Measurements from ENCODE around the gene D2HGDH.
"Not testable (repeated sequence)": the region's sequence is repeated elsewhere in the genome, so short reads cannot be mapped to it uniquely, and the experiment has no call there.

D2HGDH gene

GRCh38 chr2:241741016-241741415, 6.6 kb downstream of the D2HGDH start:
- Histone ChIP-seq H3K27me3 (ENCODE audit: insufficient read depth, low read length) (no peaks in the 10 kb centered on the region), H3K4me1 (ENCODE audit: insufficient read depth, low read length) (no peaks in the 10 kb centered on the region), H3K9ac (ENCODE audit: low read depth, low read length) (no peak overlapping the region), H3K9me3 (ENCODE audit: insufficient read depth, low read depth, low read length) (no peaks in the 10 kb centered on the region), H3K4me3 (ENCODE audit: low read length) (no peak overlapping the region), H3K36me3 (ENCODE audit: insufficient read depth, low read depth, low read length) (peaks cover 9% of the 10 kb centered on the region), H3K27ac (ENCODE audit: low read length) (no peak overlapping the region)

GRCh38 chr2:241742320-241742939, 8.0 kb downstream of the D2HGDH start:
- Histone ChIP-seq H3K27ac (ENCODE audit: low read length) (no peak overlapping the region), H3K4me1 (ENCODE audit: insufficient read depth, low read length) (no peaks in the 10 kb centered on the region), H3K36me3 (ENCODE audit: insufficient read depth, low read depth, low read length) (peaks cover 9% of the 10 kb centered on the region), H3K9ac (ENCODE audit: low read depth, low read length) (no peak overlapping the region), H3K27me3 (ENCODE audit: insufficient read depth, low read length) (no peaks in the 10 kb centered on the region), H3K4me3 (ENCODE audit: low read length) (no peak overlapping the region), H3K9me3 (ENCODE audit: insufficient read depth, low read depth, low read length) (no peaks in the 10 kb centered on the region)

GRCh38 chr2:241743008-241743407, 8.6 kb downstream of the D2HGDH start:
- not testable (repeated sequence) for H3K4me3 ChIP-seq (ENCODE audit: low read length); H3K9ac ChIP-seq (ENCODE audit: low read depth, low read length); H3K9me3 ChIP-seq (ENCODE audit: insufficient read depth, low read depth, low read length); H3K36me3 ChIP-seq (ENCODE audit: insufficient read depth, low read depth, low read length); H3K4me1 ChIP-seq (ENCODE audit: insufficient read depth, low read length); H3K27me3 ChIP-seq (ENCODE audit: insufficient read depth, low read length); H3K27ac ChIP-seq (ENCODE audit: low read length)

- Histone ChIP-seq H3K4me1 (ENCODE audit: insufficient read depth, low read length) (no peaks in the 10 kb centered on the region), H3K36me3 (ENCODE audit: insufficient read depth, low read depth, low read length) (peaks cover 9% of the 10 kb centered on the region), H3K9ac (ENCODE audit: low read depth, low read length) (no peak overlapping the region)
These were observed 9.2 kb downstream of the D2HGDH start for GRCh38 chr2:241743620-241744019.

DNA sequence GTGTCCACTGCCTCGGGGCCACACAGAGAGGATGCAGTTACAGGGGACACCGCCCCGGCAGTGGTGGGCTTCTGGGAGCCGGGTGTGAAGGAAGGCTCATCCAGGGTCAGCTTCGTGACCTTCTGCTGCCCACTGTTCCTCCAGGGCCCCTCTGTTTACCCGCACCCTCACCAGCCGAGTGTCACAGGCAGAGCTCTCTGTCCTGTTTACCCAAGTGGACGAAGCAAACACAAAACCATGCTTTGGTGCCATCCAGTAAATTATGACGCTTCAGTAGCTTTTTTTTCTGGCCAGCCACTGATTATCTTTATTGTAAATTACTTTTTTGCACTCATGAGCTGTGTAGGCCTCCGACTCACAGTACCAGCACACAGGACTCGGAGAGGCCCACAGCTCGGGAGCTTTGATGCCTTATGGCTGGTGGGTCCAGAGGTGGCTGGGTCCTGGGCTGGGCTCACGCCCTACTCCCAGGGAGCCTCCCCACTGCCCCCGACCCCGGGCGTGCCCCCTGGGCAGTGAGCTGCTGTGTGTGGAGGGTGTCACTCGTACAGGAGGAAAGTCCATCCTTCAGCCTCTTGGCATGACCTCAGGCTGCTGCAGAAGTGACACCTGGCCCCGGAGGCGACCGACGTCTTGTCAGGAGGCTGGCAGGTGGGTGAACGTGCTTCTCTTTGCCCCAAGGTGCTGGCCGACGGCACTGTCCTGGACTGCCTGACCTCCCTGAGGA, 9.8 kb downstream of the D2HGDH start:
- peaks cover 9% of the 10 kb centered on the region for H3K36me3 ChIP-seq (ENCODE audit: insufficient read depth, low read depth, low read length)
- H3K9ac ChIP-seq (ENCODE audit: low read depth, low read length) = no peak overlapping the region
- no peaks in the 10 kb centered on the region for H3K4me1 ChIP-seq (ENCODE audit: insufficient read depth, low read length)
- H3K27ac ChIP-seq (ENCODE audit: low read length) = no peak overlapping the region
- H3K4me3 ChIP-seq (ENCODE audit: low read length) = no peak overlapping the region
- no peaks in the 10 kb centered on the region for H3K27me3 ChIP-seq (ENCODE audit: insufficient read depth, low read length)
- no peaks in the 10 kb centered on the region for H3K9me3 ChIP-seq (ENCODE audit: insufficient read depth, low read depth, low read length)

More at GRCh38 chr2:241743620-241744019, 9.2 kb downstream of the D2HGDH start:
- H3K4me3 ChIP-seq (ENCODE audit: low read length) = no peak overlapping the region
- H3K9me3 ChIP-seq (ENCODE audit: insufficient read depth, low read depth, low read length) = no peaks in the 10 kb centered on the region
- no peaks in the 10 kb centered on the region for H3K27me3 ChIP-seq (ENCODE audit: insufficient read depth, low read length)
- no peak overlapping the region for H3K27ac ChIP-seq (ENCODE audit: low read length)

- H3K27me3 ChIP-seq (ENCODE audit: insufficient read depth, low read length) = no peaks in the 10 kb centered on the region
- no peak overlapping the region for H3K9ac ChIP-seq (ENCODE audit: low read depth, low read length)
- no peak overlapping the region for H3K4me3 ChIP-seq (ENCODE audit: low read length)
- no peak overlapping the region for H3K27ac ChIP-seq (ENCODE audit: low read length)
- no peaks in the 10 kb centered on the region for H3K4me1 ChIP-seq (ENCODE audit: insufficient read depth, low read length)
- peaks cover 9% of the 10 kb centered on the region for H3K36me3 ChIP-seq (ENCODE audit: insufficient read depth, low read depth, low read length)
- no peaks in the 10 kb centered on the region for H3K9me3 ChIP-seq (ENCODE audit: insufficient read depth, low read depth, low read length)
These were observed 10.8 kb downstream of the D2HGDH start for GRCh38 chr2:241745276-241745675.

- Histone ChIP-seq H3K36me3 (ENCODE audit: insufficient read depth, low read depth, low read length) (peaks cover 9% of the 10 kb centered on the region), H3K4me1 (ENCODE audit: insufficient read depth, low read length) (no peaks in the 10 kb centered on the region), H3K9me3 (ENCODE audit: insufficient read depth, low read depth, low read length) (no peaks in the 10 kb centered on the region), H3K4me3 (ENCODE audit: low read length) (no peak overlapping the region), H3K27me3 (ENCODE audit: insufficient read depth, low read length) (no peaks in the 10 kb centered on the region), H3K27ac (ENCODE audit: low read length) (no peak overlapping the region), H3K9ac (ENCODE audit: low read depth, low read length) (no peak overlapping the region)
These were observed 11.7 kb downstream of the D2HGDH start for GRCh38 chr2:241746084-241746483.

GRCh38 chr2:241748468-241749256, 14.2 kb downstream of the D2HGDH start:
- Histone ChIP-seq H3K4me3 (ENCODE audit: low read length) (no peak overlapping the region), H3K27me3 (ENCODE audit: insufficient read depth, low read length) (no peaks in the 10 kb centered on the region), H3K4me1 (ENCODE audit: insufficient read depth, low read length) (no peaks in the 10 kb centered on the region), H3K9me3 (ENCODE audit: insufficient read depth, low read depth, low read length) (no peaks in the 10 kb centered on the region), H3K9ac (ENCODE audit: low read depth, low read length) (no peak overlapping the region), H3K36me3 (ENCODE audit: insufficient read depth, low read depth, low read length) (peaks cover 9% of the 10 kb centered on the region), H3K27ac (ENCODE audit: low read length) (no peak overlapping the region)

DNA sequence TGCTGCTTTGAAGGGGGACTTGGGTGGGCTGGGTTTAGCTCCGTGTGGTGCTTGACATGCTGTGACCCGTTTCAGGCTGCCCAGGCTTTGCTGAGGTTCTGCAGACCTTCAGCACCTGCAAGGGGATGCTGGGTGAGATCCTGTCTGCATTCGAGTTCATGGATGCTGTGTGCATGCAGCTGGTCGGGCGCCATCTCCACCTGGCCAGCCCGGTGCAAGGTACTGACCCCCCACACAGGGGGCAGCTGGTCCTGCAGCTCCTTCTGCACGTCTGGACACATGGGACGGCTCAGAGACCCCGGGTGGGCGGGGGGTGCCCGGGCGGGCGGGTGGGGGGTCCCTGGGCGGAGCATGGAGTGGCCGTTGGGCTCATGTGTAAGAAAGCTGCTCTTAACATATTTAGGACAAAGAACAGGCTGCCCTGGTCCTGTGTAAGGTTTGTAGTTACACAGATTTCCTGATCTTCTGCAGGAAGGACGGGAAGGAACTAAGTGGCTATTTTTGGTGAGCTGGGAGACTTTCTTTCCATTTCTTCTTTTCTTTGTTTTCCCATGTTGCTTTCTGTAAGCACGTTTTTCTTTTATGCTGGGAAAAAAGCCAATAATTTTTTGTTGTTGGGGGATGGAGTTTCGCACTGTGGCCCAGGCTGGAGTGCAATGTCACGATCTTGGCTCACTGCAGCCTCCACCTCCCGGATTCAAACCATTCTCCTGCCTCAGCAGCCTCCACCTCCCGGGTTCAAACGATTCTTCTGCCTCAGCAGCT, 15.8 kb downstream of the D2HGDH start:
- no peaks in the 10 kb centered on the region for H3K4me1 ChIP-seq (ENCODE audit: insufficient read depth, low read length)
- no peak overlapping the region for H3K9ac ChIP-seq (ENCODE audit: low read depth, low read length)
- no peaks in the 10 kb centered on the region for H3K27me3 ChIP-seq (ENCODE audit: insufficient read depth, low read length)
- no peaks in the 10 kb centered on the region for H3K9me3 ChIP-seq (ENCODE audit: insufficient read depth, low read depth, low read length)
- no peak overlapping the region for H3K4me3 ChIP-seq (ENCODE audit: low read length)
- H3K27ac ChIP-seq (ENCODE audit: low read length) = no peak overlapping the region
- H3K36me3 ChIP-seq (ENCODE audit: insufficient read depth, low read depth, low read length) = peaks cover under 1% of the 10 kb centered on the region; the same call in 1 of the 2 replicates

GRCh38 chr2:241751152-241751551, 16.7 kb downstream of the D2HGDH start:
- Histone ChIP-seq H3K9me3 (ENCODE audit: insufficient read depth, low read depth, low read length) (no peaks in the 10 kb centered on the region), H3K36me3 (ENCODE audit: insufficient read depth, low read depth, low read length) (peaks cover 3% of the 10 kb centered on the region; the same call in 1 of the 2 replicates), H3K9ac (ENCODE audit: low read depth, low read length) (no peak overlapping the region), H3K4me3 (ENCODE audit: low read length) (no peak overlapping the region), H3K4me1 (ENCODE audit: insufficient read depth, low read length) (no peaks in the 10 kb centered on the region), H3K27ac (ENCODE audit: low read length) (no peak overlapping the region), H3K27me3 (ENCODE audit: insufficient read depth, low read length) (no peaks in the 10 kb centered on the region)

- Histone ChIP-seq H3K4me1 (ENCODE audit: insufficient read depth, low read length) (no peaks in the 10 kb centered on the region), H3K36me3 (ENCODE audit: insufficient read depth, low read depth, low read length) (peaks cover 4% of the 10 kb centered on the region; the same call in 1 of the 2 replicates), H3K9ac (ENCODE audit: low read depth, low read length) (no peak overlapping the region), H3K27me3 (ENCODE audit: insufficient read depth, low read length) (no peaks in the 10 kb centered on the region), H3K4me3 (ENCODE audit: low read length) (no peak overlapping the region), H3K27ac (ENCODE audit: low read length) (no peak overlapping the region), H3K9me3 (ENCODE audit: insufficient read depth, low read depth, low read length) (no peaks in the 10 kb centered on the region)
These were observed 17.3 kb downstream of the D2HGDH start for GRCh38 chr2:241751776-241752175.
